Measurements from ENCODE around the gene DYNLT4.
"Not testable (repeated sequence)": the region's sequence is repeated elsewhere in the genome, so short reads cannot be mapped to it uniquely, and the experiment has no call there.

- TF ChIP-seq CTCF (IDR thresholded peaks at IDR 0.05; ENCODE audit: insufficient read depth, low read length, poor library complexity, severe bottlenecking); EZH2phosphoT487 (conservative IDR thresholded peaks at IDR 0.05; ENCODE audit: low read length): not testable (repeated sequence)
These were observed 9.3 kb downstream of the DYNLT4 start for GRCh38 chr1:44797886-44798285.
